A549 (cell line): Measurements from ENCODE around the gene C1orf21. TPM values are rescaled to one million over a fixed set of nuclear protein-coding genes. Genes with fewer than 3 reads are reported as not detected.

Source experiments
- ATAC-seq, 2 experiments: fragments of 200-7000 bp in 1 of 2; fragments of >200 bp in 1 of 2; cut with Nextera tagmentation in 1 of 2; cut with Tn5 transposase in 1 of 2; 3 replicates each; pipeline versions ENCODE4 v1.8.0 to v1.9.1; 2018 to 2020; ENCODE audit warnings: mild to moderate bottlenecking in 1 of 2, moderate library complexity in 1 of 2
- CTCF ChIA-PET: fragments of 300-600 bp; sonication (Branson Sonifier 250); formaldehyde crosslinking; extraction: SDS; loops from one replicate; lab custom pipeline; 2021; ENCODE audit warnings: antibody characterized with exemption, inconsistent platforms; lab: Yijun Ruan, JAX
- POLR2A ChIA-PET: fragments of 350-600 bp; formaldehyde crosslinking; extraction: SDS; loops from one replicate; lab custom pipeline; 2021; ENCODE audit warnings: antibody characterized with exemption, inconsistent platforms; lab: Yijun Ruan, JAX
- DNase-seq, 2 experiments: peaks; one replicate each; pipeline versions ENCODE4 v3.0.0 to v3.0.0-alpha.2; 2011 to 2016; ENCODE audit warnings: low read depth in 1 of 2, low spot score in 1 of 2
- FAIRE-seq: peaks from 2 replicates; lab custom pipeline; 2011; peaks lifted over from hg19 to GRCh38; lab: Jason Lieb, UNC
- H3K27ac ChIP-seq, 2 experiments: fragments of >200 bp; sonication (Bioruptor Twin); formaldehyde crosslinking; 3 replicates each; pipeline ENCODE4 v1.5.1; 2016 to 2017
- H3K4me1 ChIP-seq: fragments of >200 bp; sonication (Bioruptor Twin); formaldehyde crosslinking; 3 replicates; pipeline ENCODE4 v1.6.1; 2016
- H3K4me2 ChIP-seq: fragments of >200 bp; sonication (Bioruptor Twin); formaldehyde crosslinking; 3 replicates; pipeline ENCODE4 v1.6.1; 2016
- H3K4me3 ChIP-seq: fragments of >200 bp; sonication (Bioruptor Twin); formaldehyde crosslinking; 3 replicates; pipeline ENCODE4 v1.5.1; 2016
- H3K9me3 ChIP-seq: fragments of >200 bp; sonication (Bioruptor Twin); formaldehyde crosslinking; 3 replicates; pipeline ENCODE4 v1.6.1; 2016
- CBX2 ChIP-seq: fragments of 200-600 bp; sonication (generic); IDR thresholded peaks from 2 replicates; pipeline ENCODE4 v1.6.1; 2016; ENCODE audit warnings: low read depth, mild to moderate bottlenecking, borderline replicate concordance
- CEBPB ChIP-seq, 2 experiments: fragments of >200 bp in 1 of 2; sonication (Bioruptor Twin) in 1 of 2; formaldehyde crosslinking in 1 of 2; IDR thresholded peaks; 2 replicates each; pipeline ENCODE4 v1.6.1; 2012 to 2016
- CHD4 ChIP-seq: fragments of 200-600 bp; sonication (generic); IDR thresholded peaks from 2 replicates; pipeline ENCODE4 v1.6.1; 2016; ENCODE audit warnings: antibody characterized with exemption, mild to moderate bottlenecking, borderline replicate concordance
- EHF ChIP-seq: fragments of 250-450 bp; sonication (Bioruptor Pico); IDR thresholded peaks from 2 replicates; pipeline ENCODE4 v1.5.0; 2020; ENCODE audit warnings: mild to moderate bottlenecking
- EP300 ChIP-seq, 2 experiments: fragments of >200 bp; sonication (Bioruptor Twin); formaldehyde crosslinking; IDR thresholded peaks; 2 replicates in 1 of 2; 3 replicates in 1 of 2; pipeline ENCODE4 v1.6.1; 2016 to 2017
- ESRRA ChIP-seq: fragments of 150-350 bp; IDR thresholded peaks from 2 replicates; pipeline ENCODE4 v1.6.1; 2014; ENCODE audit warnings: mild to moderate bottlenecking, low read length, borderline replicate concordance
- FOSL2 ChIP-seq, 2 experiments: fragments of 450-650 bp in 1 of 2; fragments of >200 bp in 1 of 2; sonication (Bioruptor Twin) in 1 of 2; formaldehyde crosslinking; IDR thresholded peaks; 2 replicates each; pipeline versions ENCODE4 v1.5.0 to v1.6.1; 2016 to 2020; ENCODE audit warnings: mild to moderate bottlenecking in 1 of 2, moderate library complexity in 1 of 2
- HES2 ChIP-seq: fragments of >200 bp; sonication (Bioruptor Twin); formaldehyde crosslinking; IDR thresholded peaks from 2 replicates; pipeline ENCODE4 v1.6.1; 2016
- HEYL ChIP-seq: fragments of 250-450 bp; sonication (Bioruptor Pico); IDR thresholded peaks from 2 replicates; pipeline ENCODE4 v1.8.0; 2021; ENCODE audit warnings: mild to moderate bottlenecking, moderate library complexity
- HOXB5 ChIP-seq: fragments of 250-450 bp; sonication (Bioruptor Pico); IDR thresholded peaks from 2 replicates; pipeline ENCODE4 v1.5.0; 2020; ENCODE audit warnings: mild to moderate bottlenecking, moderate library complexity
- JUN ChIP-seq, 2 experiments: fragments of >200 bp; sonication (Bioruptor Twin); formaldehyde crosslinking; IDR thresholded peaks; 2 replicates in 1 of 2; 3 replicates in 1 of 2; pipeline ENCODE4 v1.6.1; 2016 to 2017
- JUNB ChIP-seq: fragments of >200 bp; sonication (Bioruptor Twin); formaldehyde crosslinking; IDR thresholded peaks from 2 replicates; pipeline ENCODE4 v1.6.1; 2016
- KDM1A ChIP-seq: fragments of 200-600 bp; sonication (generic); IDR thresholded peaks from 2 replicates; pipeline ENCODE4 v1.6.1; 2016; ENCODE audit warnings: low read depth, mild to moderate bottlenecking
- MYC ChIP-seq: IDR thresholded peaks from 2 replicates; pipeline ENCODE4 v1.6.1; 2012; ENCODE audit warnings: mild to moderate bottlenecking, inconsistent platforms, low read length, improper control_type of control experiment, borderline replicate concordance
- NFE2L2 ChIP-seq: fragments of 150-350 bp; conservative IDR thresholded peaks from 2 replicates; pipeline ENCODE4 v1.6.1; 2014; ENCODE audit warnings: low read length
- PBX3 ChIP-seq: IDR thresholded peaks from 2 replicates; pipeline ENCODE4 v1.6.1; 2012
- POLR2A ChIP-seq: IDR thresholded peaks from 2 replicates; pipeline ENCODE4 v1.6.1; 2012; ENCODE audit warnings: mild to moderate bottlenecking, low read length
- POLR2AphosphoS2 ChIP-seq: conservative IDR thresholded peaks from 2 replicates; pipeline ENCODE4 v1.6.1; 2012; ENCODE audit warnings: low read length, improper control_type of control experiment, inconsistent platforms
- RCOR1 ChIP-seq: fragments of 150-350 bp; IDR thresholded peaks from 2 replicates; pipeline ENCODE4 v1.6.1; 2014; ENCODE audit warnings: antibody characterized with exemption, low read length, low read depth
- TP53 ChIP-seq: fragments of 250-450 bp; sonication (Bioruptor Pico); IDR thresholded peaks from 2 replicates; pipeline ENCODE4 v1.5.0; 2021; ENCODE audit warnings: mild to moderate bottlenecking, moderate library complexity
- ZC3H11A ChIP-seq: fragments of 450-650 bp; IDR thresholded peaks from 2 replicates; pipeline ENCODE4 v1.6.1; 2014; ENCODE audit warnings: antibody characterized with exemption, mild to moderate bottlenecking
- WGBS: methylation state at CpG from one replicate; pipeline ENCODE4 v1.1.6; 2017; ENCODE audit errors: missing lambda C conversion rate; 5-methylcytosine and 5-hydroxymethylcytosine counted together
- polyA plus RNA-seq, 4 experiments: library from polyadenylated mRNA; depleted of rRNA in 3 of 4; stranded (reverse); fragments of >200 nt; fragmentation: RNase III in 1 of 4; extraction: RNeasy Plus Mini Kit Qiagen cat#74134 plus additional on column Dnase treatment in 1 of 4; gene quantifications; 2 replicates in 3 of 4; 3 replicates in 1 of 4; pipeline ENCODE4 v1.2.3, GENCODE V29; 2011 to 2017
- TF ChIP-seq, protein P1 (sequence below): IDR thresholded peaks from 2 replicates; pipeline ENCODE4 v1.6.1; 2012
- TF ChIP-seq, protein P2 (sequence below): fragments of >200 bp; sonication (Bioruptor Twin); formaldehyde crosslinking; IDR thresholded peaks from 3 replicates; pipeline ENCODE4 v1.5.1; 2016

C1orf21 gene
- polyA plus RNA-seq, 2 of the 4 experiments (the other 2 are of a cell fraction): 11.4 to 11.6 TPM

DNA sequence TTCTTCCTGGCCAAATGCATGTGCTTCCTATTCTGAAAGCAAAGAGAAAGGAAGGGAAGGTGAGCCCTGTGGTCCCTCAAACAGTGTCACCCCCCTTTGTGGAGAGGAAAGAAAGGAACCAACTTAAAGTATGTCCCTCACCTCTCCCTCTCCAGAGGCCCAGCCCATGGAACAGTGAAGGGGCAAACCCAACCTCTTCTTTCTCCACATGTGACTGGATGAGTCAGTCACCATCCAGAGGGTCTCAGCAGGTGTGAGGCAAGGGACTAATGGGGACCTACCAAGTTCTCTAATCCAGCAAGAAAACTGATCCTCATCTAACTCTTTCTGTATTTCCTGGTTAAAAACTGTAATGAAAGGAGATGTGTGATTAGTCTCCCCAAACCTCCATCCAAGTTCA is 222.2 kb downstream of the C1orf21 start:
- peaks cover 20% of the 10 kb centered on the region; the same call in 2 of the 3 replicates for H3K4me1 ChIP-seq
- H3K4me3 ChIP-seq: no peak overlapping the region
- TF ChIP-seq EP300 (IDR thresholded peaks at IDR 0.05) (no peak), POLR2A (no peak), HOXB5 (CRISPR knock-in tag) (no peak), FOSL2 (IDR thresholded peaks at IDR 0.05) (no peak), FOSL2 (CRISPR knock-in tag; IDR thresholded peaks at IDR 0.05) (no peak), ZC3H11A (no peak), ESRRA (no peak), CEBPB (IDR thresholded peaks at IDR 0.05) (no peak), EHF (CRISPR knock-in tag) (no peak), TP53 (CRISPR knock-in tag) (no peak), CHD4 (no peak), NFE2L2 (no peak), CBX2 (no peak)
- TF ChIP-seq, protein P1, sequence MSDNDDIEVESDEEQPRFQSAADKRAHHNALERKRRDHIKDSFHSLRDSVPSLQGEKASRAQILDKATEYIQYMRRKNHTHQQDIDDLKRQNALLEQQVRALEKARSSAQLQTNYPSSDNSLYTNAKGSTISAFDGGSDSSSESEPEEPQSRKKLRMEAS: no peak
- TF ChIP-seq, all 56 proteins: peak for 0
- Histone ChIP-seq H3K27ac (peak overlapping the region in 1 of 2 experiments; percentile 19; a peak in 2 of 6 replicates), H3K4me2 (no peak overlapping the region), H3K9me3 (no peaks in the 10 kb centered on the region)
- ChIA-PET POLR2A (no interaction called here), CTCF (no interaction called here)
- ATAC-seq: no peak
- no peak for DNase-seq
- FAIRE-seq: no peak

DNA sequence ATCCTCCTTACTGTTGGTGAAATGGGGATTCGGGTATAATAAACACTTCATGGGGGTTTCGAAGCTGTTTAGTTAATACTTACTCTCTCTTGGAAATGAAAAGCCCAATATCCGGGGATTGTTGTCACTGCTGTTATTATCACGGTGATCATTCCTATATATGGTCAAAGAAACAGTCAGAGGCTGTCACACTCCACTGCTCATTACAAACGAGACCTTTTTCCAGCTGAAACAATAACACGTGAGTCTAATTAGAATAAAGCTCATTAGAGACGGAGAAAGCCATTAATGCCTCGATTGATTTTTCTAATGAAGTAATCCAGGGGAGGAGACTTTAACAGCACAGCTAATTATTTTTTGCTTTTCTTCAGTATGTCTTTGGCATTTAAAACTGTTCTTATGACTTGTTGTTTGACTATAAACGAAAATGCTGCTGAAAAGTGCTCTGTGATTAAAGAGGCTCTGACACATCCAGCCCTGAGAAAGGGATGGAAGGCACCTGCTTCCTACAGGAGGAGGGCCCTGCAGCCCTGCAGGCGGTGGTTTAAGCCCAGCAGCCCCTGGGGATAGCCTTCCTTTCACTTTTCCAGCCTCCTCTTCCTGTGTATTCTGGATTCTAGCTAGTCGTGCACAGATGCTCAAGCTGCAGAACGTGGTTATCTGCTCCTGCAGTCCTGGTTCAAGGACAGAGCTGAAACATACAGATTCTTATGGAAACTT is 224.2 kb downstream of the C1orf21 start:
- H3K4me1 ChIP-seq: peaks cover 18% of the 10 kb centered on the region; the same call in 2 of the 3 replicates
- WGBS: 61% methylated on average over 12 of the region's 12 CpGs
- FAIRE-seq: no peak
- H3K9me3 ChIP-seq: no peaks in the 10 kb centered on the region
- H3K4me3 ChIP-seq: no peak overlapping the region
- no peak for DNase-seq
- H3K27ac ChIP-seq: peak overlapping the region; percentile 56 to 71
- no peak for ATAC-seq
- ChIA-PET POLR2A (no interaction called here), CTCF (interaction anchor here (1.1 to 1.5 kb wide), 2 partner anchors 15 to 53 kb away, joined by 3 to 5 read pairs; no protein-coding TSS in a partner anchor)
- TF ChIP-seq JUNB: no peak
- no peak for TF ChIP-seq KDM1A
- TF ChIP-seq, protein P2, sequence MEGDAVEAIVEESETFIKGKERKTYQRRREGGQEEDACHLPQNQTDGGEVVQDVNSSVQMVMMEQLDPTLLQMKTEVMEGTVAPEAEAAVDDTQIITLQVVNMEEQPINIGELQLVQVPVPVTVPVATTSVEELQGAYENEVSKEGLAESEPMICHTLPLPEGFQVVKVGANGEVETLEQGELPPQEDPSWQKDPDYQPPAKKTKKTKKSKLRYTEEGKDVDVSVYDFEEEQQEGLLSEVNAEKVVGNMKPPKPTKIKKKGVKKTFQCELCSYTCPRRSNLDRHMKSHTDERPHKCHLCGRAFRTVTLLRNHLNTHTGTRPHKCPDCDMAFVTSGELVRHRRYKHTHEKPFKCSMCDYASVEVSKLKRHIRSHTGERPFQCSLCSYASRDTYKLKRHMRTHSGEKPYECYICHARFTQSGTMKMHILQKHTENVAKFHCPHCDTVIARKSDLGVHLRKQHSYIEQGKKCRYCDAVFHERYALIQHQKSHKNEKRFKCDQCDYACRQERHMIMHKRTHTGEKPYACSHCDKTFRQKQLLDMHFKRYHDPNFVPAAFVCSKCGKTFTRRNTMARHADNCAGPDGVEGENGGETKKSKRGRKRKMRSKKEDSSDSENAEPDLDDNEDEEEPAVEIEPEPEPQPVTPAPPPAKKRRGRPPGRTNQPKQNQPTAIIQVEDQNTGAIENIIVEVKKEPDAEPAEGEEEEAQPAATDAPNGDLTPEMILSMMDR: no peak
- TF ChIP-seq MYC: no peak
- no peak for TF ChIP-seq RCOR1
- TF ChIP-seq HES2: no peak
- TF ChIP-seq JUN (IDR thresholded peaks at IDR 0.05): no peak
- TF ChIP-seq HEYL (CRISPR knock-in tag): no peak
- TF ChIP-seq POLR2AphosphoS2: no peak
- no peak for TF ChIP-seq PBX3
- H3K4me2 ChIP-seq: no peak overlapping the region
